Neural cell (in vitro differentiated cells): ENCODE results near the gene ITPRIP. TPM values are rescaled to one million over a fixed set of nuclear protein-coding genes. Genes with fewer than 3 reads are reported as not detected.
A peak's percentile ranks its signal among the peaks of the same experiment; 100 is the strongest.

Source experiments
- H2AFZ ChIP-seq: fragments of 200-600, 300-800 bp; sonication (generic), shearing (Covaris generic); 2 replicates; pipeline ENCODE4 v1.6.0; 2014; ENCODE audit warnings: low read depth, mild to moderate bottlenecking, antibody characterized with exemption, low read length, moderate library complexity
- H3F3A ChIP-seq: fragments of 200-600 bp; shearing (Covaris generic); 2 replicates; pipeline ENCODE4 v1.6.1; 2016; ENCODE audit warnings: mild to moderate bottlenecking, moderate library complexity, mixed read lengths, antibody characterized with exemption, low read length; ENCODE audit not compliant: insufficient read depth, poor library complexity, severe bottlenecking
- H3K27ac ChIP-seq: fragments of 200-600, 300-800 bp; sonication (generic), shearing (Covaris generic); 2 replicates; pipeline ENCODE4 v1.5.1; 2014; ENCODE audit warnings: mild to moderate bottlenecking, low read length, moderate library complexity
- H3K27me3 ChIP-seq: fragments of 300-800, 200-600 bp; sonication (generic), shearing (Covaris generic); 2 replicates; pipeline ENCODE4 v1.6.0; 2014; ENCODE audit warnings: mild to moderate bottlenecking, low read depth, low read length, moderate library complexity; ENCODE audit not compliant: insufficient read depth
- H3K36me3 ChIP-seq: fragments of 300-800, 200-600 bp; sonication (generic), shearing (Covaris generic); 2 replicates; pipeline ENCODE4 v1.5.1; 2014; ENCODE audit warnings: mild to moderate bottlenecking, antibody characterized with exemption, low read length, moderate library complexity; ENCODE audit not compliant: insufficient read depth
- H3K4me2 ChIP-seq: fragments of 300-800, 200-600 bp; sonication (generic), shearing (Covaris generic); 2 replicates; pipeline ENCODE4 v1.6.0; 2014; ENCODE audit warnings: mild to moderate bottlenecking, low read length
- H3K4me3 ChIP-seq: fragments of 300-800, 200-600 bp; sonication (generic), shearing (Covaris generic); 2 replicates; pipeline ENCODE4 v1.5.1; 2014; ENCODE audit warnings: mild to moderate bottlenecking, low read length, moderate library complexity
- H3K79me2 ChIP-seq: fragments of 200-600 bp; shearing (Covaris generic); replicated peaks from 2 replicates; pipeline ENCODE4 v1.6.0; 2014; ENCODE audit warnings: mild to moderate bottlenecking, low read length, moderate library complexity; ENCODE audit not compliant: insufficient read depth
- H3K9ac ChIP-seq: fragments of 300-800, 200-600 bp; sonication (generic), shearing (Covaris generic); 2 replicates; pipeline ENCODE4 v1.6.1; 2016; ENCODE audit warnings: mild to moderate bottlenecking, low read length, mixed read lengths
- H3K9me2 ChIP-seq: fragments of 200-600 bp; shearing (Covaris generic); 2 replicates; pipeline ENCODE4 v1.6.1; 2016; ENCODE audit warnings: mild to moderate bottlenecking, low read length, mixed read lengths; ENCODE audit not compliant: insufficient read depth
- H3K9me3 ChIP-seq: fragments of 200-600, 300-800 bp; sonication (generic), shearing (Covaris generic); 2 replicates; pipeline ENCODE4 v1.6.1; 2016; ENCODE audit warnings: mild to moderate bottlenecking, mixed run types, low read length, moderate library complexity, mixed read lengths
- H4K20me1 ChIP-seq: fragments of 200-600 bp; shearing (Covaris generic); 2 replicates; pipeline ENCODE4 v1.6.1; 2016; ENCODE audit warnings: mild to moderate bottlenecking, mixed run types; ENCODE audit not compliant: insufficient read depth
- CTCF ChIP-seq: fragments of 450-650 bp; IDR thresholded peaks from 2 replicates; pipeline ENCODE4 v1.5.1; 2014; ENCODE audit warnings: antibody characterized with exemption, mild to moderate bottlenecking, moderate library complexity; ENCODE audit not compliant: poor library complexity, severe bottlenecking
- EP300 ChIP-seq: fragments of 450-650 bp; conservative IDR thresholded peaks from 2 replicates; pipeline ENCODE4 v1.6.1; 2014; ENCODE audit warnings: antibody characterized with exemption, mild to moderate bottlenecking, moderate library complexity; ENCODE audit not compliant: poor library complexity, severe bottlenecking
- EZH2 ChIP-seq: fragments of 200-600, 300-800 bp; shearing (Covaris generic), sonication (generic); IDR thresholded peaks from 2 replicates; pipeline ENCODE4 v1.6.1; 2014; ENCODE audit warnings: antibody characterized with exemption, low read length, borderline replicate concordance, mild to moderate bottlenecking; ENCODE audit not compliant: insufficient read depth, poor library complexity, severe bottlenecking
- MXI1 ChIP-seq: fragments of 450-650 bp; conservative IDR thresholded peaks from 2 replicates; pipeline ENCODE4 v1.6.1; 2014; ENCODE audit warnings: antibody characterized with exemption, mild to moderate bottlenecking; ENCODE audit not compliant: poor library complexity, severe bottlenecking
- POLR2AphosphoS5 ChIP-seq: IDR thresholded peaks from 2 replicates; pipeline ENCODE4 v1.6.1; 2012
- RAD21 ChIP-seq: fragments of 450-650 bp; conservative IDR thresholded peaks from 2 replicates; pipeline ENCODE4 v1.6.1; 2014; ENCODE audit warnings: antibody characterized with exemption, mild to moderate bottlenecking, moderate library complexity
- REST ChIP-seq: IDR thresholded peaks from 2 replicates; pipeline ENCODE4 v1.6.1; 2012; ENCODE audit warnings: borderline replicate concordance
- SMC3 ChIP-seq: fragments of 450-650 bp; conservative IDR thresholded peaks from 2 replicates; pipeline ENCODE4 v1.6.1; 2014; ENCODE audit warnings: antibody characterized with exemption, mild to moderate bottlenecking, moderate library complexity; ENCODE audit not compliant: poor library complexity
- TAF1 ChIP-seq: IDR thresholded peaks from 2 replicates; pipeline ENCODE4 v1.6.1; 2012; ENCODE audit warnings: low read depth
- polyA plus RNA-seq: library from polyadenylated mRNA; depleted of rRNA; stranded (reverse); fragments of >200 nt; gene quantifications from 2 replicates; pipeline ENCODE4 v1.2.3, GENCODE V29; 2014

The ITPRIP gene
- polyA plus RNA-seq, 1 donor from 2014 or later, result 1.5 TPM

- Histone ChIP-seq H2AFZ (no peak overlapping the region), H3F3A (no peaks in the 10 kb centered on the region), H3K4me2 (no peak overlapping the region), H3K9ac (no peak overlapping the region), H3K4me3 (no peak overlapping the region), H3K9me2 (no peaks in the 10 kb centered on the region), H3K9me3 (no peaks in the 10 kb centered on the region), H3K79me2 (no peaks in the 10 kb centered on the region), H3K36me3 (no peaks in the 10 kb centered on the region), H3K27ac (no peak overlapping the region), H3K27me3 (no peaks in the 10 kb centered on the region), H4K20me1 (no peaks in the 10 kb centered on the region)
- TF ChIP-seq SMC3, result no peak
- TF ChIP-seq TAF1, result no peak
- TF ChIP-seq MXI1, result no peak
- no peak for TF ChIP-seq RAD21
- TF ChIP-seq EP300, result no peak
- TF ChIP-seq POLR2AphosphoS5, result no peak
- TF ChIP-seq CTCF, result no peak
- no peak for TF ChIP-seq REST
- TF ChIP-seq EZH2, result no peak
Observed at GRCh38 chr10:104286939-104287338, 51.3 kb downstream of the ITPRIP start.

GRCh38 chr10:104284846-104285245 lies 53.4 kb downstream of the ITPRIP start:
- TF ChIP-seq RAD21 (no peak), EZH2 (no peak)
- H3K4me2 ChIP-seq, result no peak overlapping the region
- H3K27me3 ChIP-seq, result no peaks in the 10 kb centered on the region
- H3K36me3 ChIP-seq, result no peaks in the 10 kb centered on the region
- H3K9me3 ChIP-seq, result no peaks in the 10 kb centered on the region
- no peak overlapping the region for H2AFZ ChIP-seq
- no peak overlapping the region for H3K27ac ChIP-seq
- H3K9ac ChIP-seq, result no peak overlapping the region
- H3F3A ChIP-seq, result no peaks in the 10 kb centered on the region
- no peaks in the 10 kb centered on the region for H3K9me2 ChIP-seq
- H3K79me2 ChIP-seq, result no peaks in the 10 kb centered on the region
- H4K20me1 ChIP-seq, result no peaks in the 10 kb centered on the region
- no peak overlapping the region for H3K4me3 ChIP-seq

- no peak overlapping the region for H3K4me2 ChIP-seq
- H2AFZ ChIP-seq, result no peak overlapping the region
- H3K79me2 ChIP-seq, result no peaks in the 10 kb centered on the region
- no peaks in the 10 kb centered on the region for H3F3A ChIP-seq
- H3K9ac ChIP-seq, result no peak overlapping the region
- no peaks in the 10 kb centered on the region for H3K36me3 ChIP-seq
- no peaks in the 10 kb centered on the region for H3K27me3 ChIP-seq
- TF ChIP-seq POLR2AphosphoS5 (peak; percentile 46), EZH2 (no peak)
- H3K4me3 ChIP-seq, result no peak overlapping the region
- H3K27ac ChIP-seq, result no peak overlapping the region
- no peaks in the 10 kb centered on the region for H3K9me2 ChIP-seq
- H3K9me3 ChIP-seq, result no peaks in the 10 kb centered on the region
- no peaks in the 10 kb centered on the region for H4K20me1 ChIP-seq
Observed at GRCh38 chr10:104281694-104282093, 56.6 kb downstream of the ITPRIP start.
